ENCODE results near the gene C3AR1.

GRCh38 chr12:8027856-8028255, 38.3 kb downstream of the C3AR1 start:
- TF ChIP-seq, protein P1, sequence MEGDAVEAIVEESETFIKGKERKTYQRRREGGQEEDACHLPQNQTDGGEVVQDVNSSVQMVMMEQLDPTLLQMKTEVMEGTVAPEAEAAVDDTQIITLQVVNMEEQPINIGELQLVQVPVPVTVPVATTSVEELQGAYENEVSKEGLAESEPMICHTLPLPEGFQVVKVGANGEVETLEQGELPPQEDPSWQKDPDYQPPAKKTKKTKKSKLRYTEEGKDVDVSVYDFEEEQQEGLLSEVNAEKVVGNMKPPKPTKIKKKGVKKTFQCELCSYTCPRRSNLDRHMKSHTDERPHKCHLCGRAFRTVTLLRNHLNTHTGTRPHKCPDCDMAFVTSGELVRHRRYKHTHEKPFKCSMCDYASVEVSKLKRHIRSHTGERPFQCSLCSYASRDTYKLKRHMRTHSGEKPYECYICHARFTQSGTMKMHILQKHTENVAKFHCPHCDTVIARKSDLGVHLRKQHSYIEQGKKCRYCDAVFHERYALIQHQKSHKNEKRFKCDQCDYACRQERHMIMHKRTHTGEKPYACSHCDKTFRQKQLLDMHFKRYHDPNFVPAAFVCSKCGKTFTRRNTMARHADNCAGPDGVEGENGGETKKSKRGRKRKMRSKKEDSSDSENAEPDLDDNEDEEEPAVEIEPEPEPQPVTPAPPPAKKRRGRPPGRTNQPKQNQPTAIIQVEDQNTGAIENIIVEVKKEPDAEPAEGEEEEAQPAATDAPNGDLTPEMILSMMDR (IDR thresholded peaks at IDR 0.05), result no peak
- TF ChIP-seq POLR2A (IDR thresholded peaks at IDR 0.05), result no peak
